PC-9 (cell line): ENCODE results near the gene ABTB1.

Experiments
- CTCF ChIP-seq: fragments of 200-600 bp; sonication (generic); conservative IDR thresholded peaks from 2 replicates; pipeline ENCODE4 v1.6.1; 2017; ENCODE audit warnings: mixed run types, antibody characterized with exemption, mild to moderate bottlenecking, moderate library complexity
- EZH2 ChIP-seq: fragments of 200-600 bp; sonication (generic); IDR thresholded peaks from 2 replicates; pipeline ENCODE4 v1.8.0; 2017; ENCODE audit warnings: antibody characterized with exemption, low read depth

GRCh38 chr3:127729556-127730056 is 56.9 kb downstream of the ABTB1 start:
- TF ChIP-seq CTCF (no peak), EZH2 (no peak)
